Measurements from ENCODE around the gene OR1I1. TPM values are rescaled to one million over a fixed set of nuclear protein-coding genes. Genes with fewer than 3 reads are reported as not detected.

The OR1I1 gene
- polyA plus RNA-seq, 5 donors = 0.05 to 0.15 (median 0.09) TPM

GRCh38 chr19:15118248-15118647 is 36.2 kb downstream of the OR1I1 start:
- no peak for DNase-seq

- DNase-seq = no peak
These were observed 36.9 kb downstream of the OR1I1 start for GRCh38 chr19:15118789-15119494.

- DNase-seq = no peak
These were observed 38.4 kb downstream of the OR1I1 start for GRCh38 chr19:15120135-15121026.

- DNase-seq = no peak
These were observed 40.5 kb downstream of the OR1I1 start for GRCh38 chr19:15122331-15123030.

- DNase-seq = no peak
These were observed 41.2 kb downstream of the OR1I1 start for GRCh38 chr19:15123031-15123890.

- DNase-seq = no peak
These were observed 41.9 kb downstream of the OR1I1 start for GRCh38 chr19:15123900-15124299.

- DNase-seq = peak in 1 of 2 donors; percentile 35
These were observed 42.7 kb downstream of the OR1I1 start for GRCh38 chr19:15124572-15125231.

GRCh38 chr19:15125232-15126067 is 43.4 kb downstream of the OR1I1 start:
- peak; percentile 97 to 98 for DNase-seq

- DNase-seq = peak; percentile 47 to 57
These were observed 44.3 kb downstream of the OR1I1 start for GRCh38 chr19:15126131-15126910.

- DNase-seq = no peak
These were observed 46.3 kb downstream of the OR1I1 start for GRCh38 chr19:15128162-15128770.

- peak in 1 of 2 donors; percentile 34 for DNase-seq
These were observed 48.0 kb downstream of the OR1I1 start for GRCh38 chr19:15129856-15130585.

- DNase-seq = no peak
These were observed 54.4 kb downstream of the OR1I1 start for GRCh38 chr19:15136234-15136954.

- DNase-seq = no peak
These were observed 55.8 kb downstream of the OR1I1 start for GRCh38 chr19:15137777-15138176.

GRCh38 chr19:15138427-15138826 is 56.4 kb downstream of the OR1I1 start:
- DNase-seq = no peak

GRCh38 chr19:15141143-15141542 is 59.1 kb downstream of the OR1I1 start:
- DNase-seq = no peak

- DNase-seq = no peak
These were observed 60.3 kb downstream of the OR1I1 start for GRCh38 chr19:15142313-15142712.
